GM19438 (cell line): Measurements from ENCODE around the gene BARX1.

Experiments used
- ATAC-seq: cut with Tn5 transposase; IDR thresholded peaks from one replicate; pipeline ENCODE4 v1.9.1; 2021; ENCODE audit warnings: low read depth; ENCODE audit not compliant: unreplicated experiment

Gene BARX1

GRCh38 chr9:93929231-93929630 is 25.9 kb downstream of the BARX1 start:
- no peak for ATAC-seq

- no peak for ATAC-seq
Measured at GRCh38 chr9:93922535-93922934, 32.6 kb downstream of the BARX1 start.

- no peak for ATAC-seq
Measured at GRCh38 chr9:93920131-93920800, 34.9 kb downstream of the BARX1 start.

GRCh38 chr9:93918061-93918460 is 37.1 kb downstream of the BARX1 start:
- ATAC-seq, result no peak

GRCh38 chr9:93917121-93917853 is 37.9 kb downstream of the BARX1 start:
- no peak for ATAC-seq

GRCh38 chr9:93916358-93916757 is 38.8 kb downstream of the BARX1 start:
- no peak for ATAC-seq

- ATAC-seq, result no peak
Measured at GRCh38 chr9:93911801-93912554, 43.2 kb downstream of the BARX1 start.

GRCh38 chr9:93911136-93911745 is 43.9 kb downstream of the BARX1 start:
- no peak for ATAC-seq

GRCh38 chr9:93910598-93910997 is 44.6 kb downstream of the BARX1 start:
- ATAC-seq, result no peak

GRCh38 chr9:93910196-93910595 is 45.0 kb downstream of the BARX1 start:
- no peak for ATAC-seq

GRCh38 chr9:93909242-93909616 is 45.9 kb downstream of the BARX1 start:
- ATAC-seq, result no peak

- no peak for ATAC-seq
Measured at GRCh38 chr9:93908591-93909241, 46.4 kb downstream of the BARX1 start.

- ATAC-seq, result no peak
Measured at GRCh38 chr9:93907551-93908199, 47.5 kb downstream of the BARX1 start.

GRCh38 chr9:93906195-93906880 is 48.8 kb downstream of the BARX1 start:
- no peak for ATAC-seq

- ATAC-seq, result no peak
Measured at GRCh38 chr9:93905473-93906133, 49.6 kb downstream of the BARX1 start.

GRCh38 chr9:93904649-93905472 is 50.3 kb downstream of the BARX1 start:
- ATAC-seq, result no peak

GRCh38 chr9:93903886-93904648 is 51.1 kb downstream of the BARX1 start:
- ATAC-seq, result no peak
